Omental fat pad (tissue), 4 donors: ENCODE results near the gene ZBTB48. TPM values are rescaled to one million over a fixed set of nuclear protein-coding genes. Genes with fewer than 3 reads are reported as not detected.

Experiments
- ATAC-seq: fragments of 150-250 bp; one replicate; pipeline ENCODE4 v1.9.1; 2016; ENCODE audit warnings: mild to moderate bottlenecking, moderate library complexity; ENCODE audit not compliant: low FRiP score
- DNase-seq: peaks from one replicate; pipeline ENCODE4 v3.0.0-alpha.2; 2019; ENCODE audit warnings: low spot score
- CTCF ChIP-seq, 3 donors: fragments of 450-650 bp; IDR thresholded peaks; one replicate each; pipeline ENCODE4 v1.5.1; 2016 to 2017; ENCODE audit warnings: antibody characterized with exemption in 3 of 3, mild to moderate bottlenecking in 3 of 3, moderate library complexity in 2 of 3
- total RNA-seq, 4 donors: library from RNA; depleted of rRNA; stranded (reverse); fragments of >200 nt; gene quantifications; one replicate each; pipeline ENCODE4 v1.1.0, GENCODE V29; 2016

Gene ZBTB48
- total RNA-seq, 4 donors from 2014 or later: 9.9 to 19.2 (median 13.4) TPM

DNA sequence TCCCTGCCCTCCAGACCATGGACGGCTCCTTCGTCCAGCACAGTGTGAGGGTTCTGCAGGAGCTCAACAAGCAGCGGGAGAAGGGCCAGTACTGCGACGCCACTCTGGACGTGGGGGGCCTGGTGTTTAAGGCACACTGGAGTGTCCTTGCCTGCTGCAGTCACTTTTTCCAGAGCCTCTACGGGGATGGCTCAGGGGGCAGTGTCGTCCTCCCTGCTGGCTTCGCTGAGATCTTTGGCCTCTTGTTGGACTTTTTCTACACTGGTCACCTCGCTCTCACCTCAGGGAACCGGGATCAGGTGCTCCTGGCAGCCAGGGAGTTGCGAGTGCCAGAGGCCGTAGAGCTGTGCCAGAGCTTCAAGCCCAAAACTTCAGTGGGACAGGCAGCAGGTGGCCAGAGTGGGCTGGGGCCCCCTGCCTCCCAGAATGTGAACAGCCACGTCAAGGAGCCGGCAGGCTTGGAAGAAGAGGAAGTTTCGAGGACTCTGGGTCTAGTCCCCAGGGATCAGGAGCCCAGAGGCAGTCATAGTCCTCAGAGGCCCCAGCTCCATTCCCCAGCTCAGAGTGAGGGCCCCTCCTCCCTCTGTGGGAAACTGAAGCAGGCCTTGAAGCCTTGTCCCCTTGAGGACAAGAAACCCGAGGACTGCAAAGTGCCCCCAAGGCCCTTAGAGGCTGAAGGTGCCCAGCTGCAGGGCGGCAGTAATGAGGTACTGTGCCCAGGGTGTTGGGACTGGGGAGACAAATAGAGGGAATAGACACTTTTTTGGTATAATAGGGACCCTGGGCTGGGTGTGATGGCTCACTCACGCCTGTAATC lies 1.0 kb downstream of the ZBTB48 start:
- no peak for TF ChIP-seq CTCF (IDR thresholded peaks at IDR 0.05)
- DNase-seq (no peak), ATAC-seq (no peak)

DNA sequence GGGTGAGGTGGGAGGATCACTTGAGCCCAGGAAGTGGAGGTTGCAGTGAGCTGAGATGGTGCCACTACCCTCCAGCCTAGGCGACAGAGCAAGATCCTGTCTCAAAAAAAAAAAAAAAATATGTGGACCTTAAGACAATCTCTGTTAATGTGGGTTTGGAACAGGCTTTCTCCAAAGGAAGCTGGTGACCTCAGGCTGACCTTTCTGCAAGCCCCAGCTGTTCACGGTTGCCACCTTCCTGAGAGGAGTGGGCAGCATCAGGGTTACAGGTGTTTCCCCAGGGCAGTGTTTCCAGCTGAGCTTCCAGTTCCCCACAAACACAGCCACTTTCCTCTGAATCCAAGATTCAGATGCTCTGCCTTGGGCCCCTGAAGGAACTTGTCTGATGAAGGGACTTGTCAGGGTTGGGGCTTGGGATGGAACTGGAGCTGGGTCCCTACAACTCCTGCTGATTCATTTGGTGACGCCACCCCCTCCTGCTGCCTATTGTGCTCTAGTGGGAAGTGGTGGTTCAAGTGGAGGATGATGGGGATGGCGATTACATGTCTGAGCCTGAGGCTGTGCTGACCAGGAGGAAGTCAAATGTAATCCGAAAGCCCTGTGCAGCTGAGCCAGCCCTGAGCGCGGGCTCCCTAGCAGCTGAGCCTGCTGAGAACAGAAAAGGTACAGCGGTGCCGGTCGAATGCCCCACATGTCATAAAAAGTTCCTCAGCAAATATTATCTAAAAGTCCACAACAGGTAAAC lies 1.9 kb downstream of the ZBTB48 start:
- DNase-seq: no peak
- ATAC-seq: no peak
- TF ChIP-seq CTCF (IDR thresholded peaks at IDR 0.05): no peak

GRCh38 chr1:6582370-6582769 lies 2.6 kb downstream of the ZBTB48 start:
- DNase-seq: no peak
- no peak for TF ChIP-seq CTCF (IDR thresholded peaks at IDR 0.05)
- ATAC-seq: no peak

GRCh38 chr1:6584126-6585080 lies 4.6 kb downstream of the ZBTB48 start:
- ATAC-seq: no peak

GRCh38 chr1:6585081-6585722 lies 5.4 kb downstream of the ZBTB48 start:
- ATAC-seq (no peak), DNase-seq (no peak)
- no peak for TF ChIP-seq CTCF (IDR thresholded peaks at IDR 0.05)

More at GRCh38 chr1:6584126-6585080, 4.6 kb downstream of the ZBTB48 start:
- no peak for TF ChIP-seq CTCF (IDR thresholded peaks at IDR 0.05)
- DNase-seq: no peak

- DNase-seq (no peak), ATAC-seq (no peak)
- TF ChIP-seq CTCF (IDR thresholded peaks at IDR 0.05): no peak
Observed at GRCh38 chr1:6585841-6586240, 6.0 kb downstream of the ZBTB48 start.
